ENCODE results near the gene GPRC5C.

The GPRC5C gene

DNA sequence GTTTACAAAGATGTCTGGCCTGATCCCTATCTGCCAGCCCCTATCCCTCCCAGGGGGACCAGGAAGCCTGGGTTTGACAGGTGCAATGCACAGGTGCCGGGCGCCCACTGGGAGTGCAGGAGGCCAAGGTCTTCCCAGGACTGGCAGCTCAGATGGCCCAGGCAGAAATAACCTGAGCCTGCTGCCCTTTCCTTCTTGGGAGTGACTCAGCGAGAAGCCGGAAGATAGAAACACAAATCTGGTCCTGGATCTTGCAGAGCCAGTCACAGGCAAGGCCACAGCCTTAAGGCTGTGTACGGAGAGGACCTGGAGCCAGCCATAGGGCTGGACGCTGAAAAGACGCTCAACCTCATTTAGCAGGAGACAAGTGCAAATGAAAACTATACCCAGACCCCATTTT is 36.9 kb upstream of the GPRC5C start:
- Histone ChIP-seq H3K79me2 (ENCODE audit: insufficient read depth, low read length) (no peaks in the 10 kb centered on the region), H2AFZ (ENCODE audit: low read depth, low read length) (no peak overlapping the region), H3K4me2 (ENCODE audit: insufficient read depth, low read length) (no peak overlapping the region), H3K9ac (ENCODE audit: low read depth, low read length) (no peak overlapping the region), H3K27me3 (ENCODE audit: insufficient read depth, low read length, poor library complexity) (peaks cover 5% of the 10 kb centered on the region), H3K36me3 (ENCODE audit: insufficient read depth, low read length) (no peaks in the 10 kb centered on the region), H3K4me1 (ENCODE audit: insufficient read depth, low read length) (no peaks in the 10 kb centered on the region), H3K9me3 (ENCODE audit: insufficient read depth, low read length, severe bottlenecking) (no peaks in the 10 kb centered on the region), H3K27ac (ENCODE audit: low read length) (no peak overlapping the region), H3K4me3 (ENCODE audit: low read depth in 1 of 2, low read length in 2 of 2) (no peak overlapping the region), H4K20me1 (ENCODE audit: insufficient read depth, low read length) (no peaks in the 10 kb centered on the region; the same call in 1 of the 2 replicates)
- no peak for ATAC-seq (ENCODE audit: insufficient read depth, low read depth)
- TF ChIP-seq CTCF (IDR thresholded peaks at IDR 0.05; ENCODE audit: borderline replicate concordance, extremely low read depth, low read length, poor library complexity, severe bottlenecking) (no peak), EZH2 (IDR thresholded peaks at IDR 0.05; ENCODE audit: borderline replicate concordance, low read depth, low read length, severe bottlenecking) (no peak)
- no peak for DNase-seq

DNA sequence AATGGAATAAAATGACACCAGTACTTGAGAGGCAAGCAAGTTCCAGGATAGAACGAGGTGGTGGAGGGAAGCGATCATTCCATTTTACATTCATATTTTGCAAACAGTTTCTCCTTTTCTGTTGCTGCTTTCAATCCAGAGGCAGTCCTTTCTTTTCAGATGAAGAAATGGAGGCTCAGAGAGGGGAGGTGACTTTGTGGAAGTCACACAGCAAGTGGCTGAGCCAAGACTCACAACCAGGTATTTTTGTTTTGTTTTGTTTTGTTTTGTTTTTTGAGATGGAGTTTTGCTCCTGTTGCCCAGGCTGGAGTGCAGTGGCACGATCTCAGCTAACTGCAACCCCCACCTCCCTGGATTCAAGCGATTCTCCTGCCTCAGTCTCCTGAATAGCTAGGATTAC is 35.3 kb upstream of the GPRC5C start:
- H3K36me3 ChIP-seq (ENCODE audit: insufficient read depth, low read length): no peaks in the 10 kb centered on the region
- H3K9ac ChIP-seq (ENCODE audit: low read depth, low read length): no peak overlapping the region
- ATAC-seq (ENCODE audit: insufficient read depth, low read depth): no peak
- no peak overlapping the region for H3K4me2 ChIP-seq (ENCODE audit: insufficient read depth, low read length)
- no peak overlapping the region for H3K4me3 ChIP-seq (ENCODE audit: low read depth in 1 of 2, low read length in 2 of 2)
- H3K79me2 ChIP-seq (ENCODE audit: insufficient read depth, low read length): no peaks in the 10 kb centered on the region
- no peaks in the 10 kb centered on the region for H3K4me1 ChIP-seq (ENCODE audit: insufficient read depth, low read length)
- peaks cover 6% of the 10 kb centered on the region for H3K27me3 ChIP-seq (ENCODE audit: insufficient read depth, low read length, poor library complexity)
- no peak overlapping the region for H2AFZ ChIP-seq (ENCODE audit: low read depth, low read length)
- no peaks in the 10 kb centered on the region; the same call in 1 of the 2 replicates for H4K20me1 ChIP-seq (ENCODE audit: insufficient read depth, low read length)
- H3K9me3 ChIP-seq (ENCODE audit: insufficient read depth, low read length, severe bottlenecking): no peaks in the 10 kb centered on the region
- no peak for DNase-seq
- no peak for TF ChIP-seq CTCF (IDR thresholded peaks at IDR 0.05; ENCODE audit: borderline replicate concordance, extremely low read depth, low read length, poor library complexity, severe bottlenecking)
- no peak for TF ChIP-seq EZH2 (IDR thresholded peaks at IDR 0.05; ENCODE audit: borderline replicate concordance, low read depth, low read length, severe bottlenecking)
- no peak overlapping the region for H3K27ac ChIP-seq (ENCODE audit: low read length)

GRCh38 chr17:74402048-74402447 is 29.8 kb upstream of the GPRC5C start:
- Histone ChIP-seq H3K4me3 (ENCODE audit: low read depth in 1 of 2, low read length in 2 of 2) (no peak overlapping the region), H3K27ac (ENCODE audit: low read length) (no peak overlapping the region), H4K20me1 (ENCODE audit: insufficient read depth, low read length) (no peaks in the 10 kb centered on the region; the same call in 1 of the 2 replicates), H3K9me3 (ENCODE audit: insufficient read depth, low read length, severe bottlenecking) (no peaks in the 10 kb centered on the region), H3K36me3 (ENCODE audit: insufficient read depth, low read length) (no peaks in the 10 kb centered on the region), H2AFZ (ENCODE audit: low read depth, low read length) (no peak overlapping the region), H3K27me3 (ENCODE audit: insufficient read depth, low read length, poor library complexity) (peaks cover 3% of the 10 kb centered on the region), H3K79me2 (ENCODE audit: insufficient read depth, low read length) (no peaks in the 10 kb centered on the region), H3K4me1 (ENCODE audit: insufficient read depth, low read length) (no peaks in the 10 kb centered on the region), H3K9ac (ENCODE audit: low read depth, low read length) (no peak overlapping the region), H3K4me2 (ENCODE audit: insufficient read depth, low read length) (no peak overlapping the region)
- ATAC-seq (ENCODE audit: insufficient read depth, low read depth) (no peak), DNase-seq (no peak)
- no peak for TF ChIP-seq EZH2 (IDR thresholded peaks at IDR 0.05; ENCODE audit: borderline replicate concordance, low read depth, low read length, severe bottlenecking)
- no peak for TF ChIP-seq CTCF (IDR thresholded peaks at IDR 0.05; ENCODE audit: borderline replicate concordance, extremely low read depth, low read length, poor library complexity, severe bottlenecking)

Measured in DND-41 (cell line).